WTC11 (cell line): ENCODE data around the gene SOCS6. TPM values are rescaled to one million over a fixed set of nuclear protein-coding genes. Genes with fewer than 3 reads are reported as not detected.
"Not testable (repeated sequence)": the region's sequence is repeated elsewhere in the genome, so short reads cannot be mapped to it uniquely, and the experiment has no call there.

Experiments used
- ATAC-seq: fragments of 200-7000 bp; cut with Tn5 transposase; 2 replicates; pipeline ENCODE4 v1.10.0; 2021; ENCODE audit warnings: mild to moderate bottlenecking, moderate library complexity
- CTCF ChIA-PET: fragments of 300-600 bp; sonication (Branson Sonifier 250); formaldehyde crosslinking; loops from one replicate; lab custom pipeline; 2021; ENCODE audit warnings: antibody characterized with exemption; lab: Charles Lee
- POLR2A ChIA-PET: fragments of 350-600 bp; sonication (Branson Sonifier 250); formaldehyde crosslinking; loops from one replicate; lab custom pipeline; 2021; ENCODE audit warnings: antibody characterized with exemption; lab: Charles Lee
- DNase-seq: peaks from one replicate; pipeline ENCODE4 v3.0.0; 2021; ENCODE audit warnings: low spot score
- H3K27ac Mint-ChIP-seq: 2 replicates; pipeline ENCODE4 v1.8.0; 2021; ENCODE audit warnings: mixed read lengths
- H3K27me3 Mint-ChIP-seq: 2 replicates; pipeline ENCODE4 v1.8.0; 2021; ENCODE audit warnings: low read depth, mild to moderate bottlenecking, moderate library complexity, mixed read lengths
- H3K36me3 Mint-ChIP-seq: 2 replicates; pipeline ENCODE4 v1.8.0; 2021; ENCODE audit warnings: mixed read lengths
- H3K4me1 Mint-ChIP-seq: 2 replicates; pipeline ENCODE4 v1.8.0; 2022; ENCODE audit warnings: mixed read lengths
- H3K4me3 Mint-ChIP-seq: 2 replicates; pipeline ENCODE4 v1.8.0; 2021; ENCODE audit warnings: mild to moderate bottlenecking, moderate library complexity, mixed read lengths
- H3K9me3 Mint-ChIP-seq: 2 replicates; pipeline ENCODE4 v1.8.0; 2021; ENCODE audit warnings: mixed read lengths
- ATF1 ChIP-seq: sonication (generic); formaldehyde crosslinking; IDR thresholded peaks from 2 replicates; pipeline ENCODE4 v1.8.1; 2023; ENCODE audit warnings: mild to moderate bottlenecking, moderate library complexity, missing genetic modification reagents
- ELF4 ChIP-seq: sonication (generic); formaldehyde crosslinking; IDR thresholded peaks from 2 replicates; pipeline ENCODE4 v1.8.1; 2022; ENCODE audit warnings: low read depth, mild to moderate bottlenecking, moderate library complexity, missing genetic modification reagents
- FOXK1 ChIP-seq: sonication (generic); formaldehyde crosslinking; IDR thresholded peaks from 2 replicates; pipeline ENCODE4 v1.8.0; 2022; ENCODE audit warnings: mild to moderate bottlenecking, moderate library complexity, missing genetic modification reagents
- FOXP1 ChIP-seq: sonication (generic); formaldehyde crosslinking; IDR thresholded peaks from 2 replicates; pipeline ENCODE4 v1.8.0; 2022; ENCODE audit warnings: missing genetic modification reagents, mild to moderate bottlenecking, moderate library complexity, borderline replicate concordance
- FOXP4 ChIP-seq: sonication (generic); formaldehyde crosslinking; IDR thresholded peaks from 2 replicates; pipeline ENCODE4 v1.8.0; 2022; ENCODE audit warnings: mild to moderate bottlenecking, missing genetic modification reagents
- IRF2 ChIP-seq: sonication (generic); formaldehyde crosslinking; IDR thresholded peaks from 2 replicates; pipeline ENCODE4 v1.8.0; 2022; ENCODE audit warnings: low read depth, missing genetic modification reagents, borderline replicate concordance
- MLX ChIP-seq: sonication (generic); formaldehyde crosslinking; IDR thresholded peaks from 2 replicates; pipeline ENCODE4 v1.8.1; 2023; ENCODE audit warnings: mild to moderate bottlenecking, missing genetic modification reagents, moderate library complexity
- NR1H2 ChIP-seq: sonication (generic); formaldehyde crosslinking; IDR thresholded peaks from 2 replicates; pipeline ENCODE4 v1.9.0; 2021; ENCODE audit warnings: mild to moderate bottlenecking, moderate library complexity, missing genetic modification reagents
- PRRX2 ChIP-seq: fragments of 250-450 bp; sonication (Bioruptor Pico); IDR thresholded peaks from 2 replicates; pipeline ENCODE4 v1.8.0; 2021; ENCODE audit warnings: mild to moderate bottlenecking
- SMAD3 ChIP-seq: sonication (generic); formaldehyde crosslinking; IDR thresholded peaks from 2 replicates; pipeline ENCODE4 v1.8.0; 2022; ENCODE audit warnings: missing genetic modification reagents, mild to moderate bottlenecking, borderline replicate concordance
- SP1 ChIP-seq: sonication (generic); formaldehyde crosslinking; conservative IDR thresholded peaks from 2 replicates; pipeline ENCODE4 v1.8.1; 2022; ENCODE audit warnings: missing genetic modification reagents
- TEAD1 ChIP-seq: sonication (generic); formaldehyde crosslinking; IDR thresholded peaks from 2 replicates; pipeline ENCODE4 v1.8.0; 2022; ENCODE audit warnings: mild to moderate bottlenecking, missing genetic modification reagents
- ZNF263 ChIP-seq: sonication (generic); formaldehyde crosslinking; IDR thresholded peaks from 2 replicates; pipeline ENCODE4 v1.8.1; 2022; ENCODE audit warnings: low read depth, mild to moderate bottlenecking, moderate library complexity, missing genetic modification reagents
- ZNF425 ChIP-seq: fragments of 250-450 bp; sonication (Bioruptor Pico); conservative IDR thresholded peaks from 2 replicates; pipeline ENCODE4 v1.9.0; 2021; ENCODE audit warnings: mild to moderate bottlenecking
- total RNA-seq: library from RNA; stranded (reverse); gene quantifications from 3 replicates; pipeline ENCODE4 v1.2.3, GENCODE V29; 2021

SOCS6 gene
- total RNA-seq, 1 experiment from 2014 or later: 16.5 TPM

- TF ChIP-seq MLX (CRISPR knock-in tag): no peak
- TF ChIP-seq FOXP4: no peak
- TF ChIP-seq TEAD1 (CRISPR knock-in tag): no peak
- no peak for TF ChIP-seq ATF1 (CRISPR knock-in tag)
- no peak for TF ChIP-seq ZNF263 (CRISPR knock-in tag)
- TF ChIP-seq PRRX2 (CRISPR knock-in tag): no peak
Observed at GRCh38 chr18:70338890-70339289, 50.0 kb downstream of the SOCS6 start (continued).

GRCh38 chr18:70339915-70340314, 51.1 kb downstream of the SOCS6 start:
- H3K27ac Mint-ChIP-seq: no peak overlapping the region
- no peak for TF ChIP-seq TEAD1 (CRISPR knock-in tag)
- no peak for TF ChIP-seq IRF2
- TF ChIP-seq SMAD3 (CRISPR knock-in tag): no peak
- no peak for TF ChIP-seq ELF4 (CRISPR knock-in tag)
- TF ChIP-seq ZNF425: no peak
- TF ChIP-seq FOXP1 (CRISPR knock-in tag): no peak
- TF ChIP-seq, all 79 proteins: peak for 0
- POLR2A ChIA-PET: no interaction called here
- CTCF ChIA-PET: no interaction called here
- peaks cover 3% of the 10 kb centered on the region for H3K36me3 Mint-ChIP-seq
- no peaks in the 10 kb centered on the region for H3K27me3 Mint-ChIP-seq
- H3K4me1 Mint-ChIP-seq: peaks cover 11% of the 10 kb centered on the region
- DNase-seq (no peak), ATAC-seq (no peak)
- H3K4me3 Mint-ChIP-seq: no peak overlapping the region
- peaks cover 11% of the 10 kb centered on the region for H3K9me3 Mint-ChIP-seq

GRCh38 chr18:70348481-70348880, 59.6 kb downstream of the SOCS6 start:
- TF ChIP-seq FOXK1 (CRISPR knock-in tag) (peak; percentile 55; the same call in 1 of the 2 replicates), SP1 (CRISPR knock-in tag) (0 out of 2 replicates have a peak, but pooled peaks have one; percentile 34)
- Mint-ChIP-seq H3K9me3 (peaks cover 16% of the 10 kb centered on the region), H3K4me1 (peaks cover 32% of the 10 kb centered on the region), H3K36me3 (peaks cover 21% of the 10 kb centered on the region)
- POLR2A ChIA-PET, CTCF ChIA-PET, H3K27me3 Mint-ChIP-seq, H3K4me3 Mint-ChIP-seq, H3K27ac Mint-ChIP-seq: not testable (repeated sequence)
- peak; percentile 61 for DNase-seq
- peak; percentile 47 for ATAC-seq

GRCh38 chr18:70349316-70349715, 60.5 kb downstream of the SOCS6 start:
- H3K4me3 Mint-ChIP-seq: no peak overlapping the region
- H3K36me3 Mint-ChIP-seq: peaks cover 24% of the 10 kb centered on the region
- H3K4me1 Mint-ChIP-seq: peaks cover 36% of the 10 kb centered on the region
- no peak overlapping the region for H3K27ac Mint-ChIP-seq
- CTCF ChIA-PET: no interaction called here
- POLR2A ChIA-PET: no interaction called here
- no peaks in the 10 kb centered on the region for H3K27me3 Mint-ChIP-seq
- ATAC-seq: no peak
- TF ChIP-seq NR1H2 (CRISPR knock-in tag): no peak
- DNase-seq: no peak
- peaks cover 21% of the 10 kb centered on the region for H3K9me3 Mint-ChIP-seq
